Mucosa of stomach (tissue), 1 donor: Measurements from ENCODE around the gene PALD1.

Experiments
- H3K27me3 ChIP-seq: one replicate; pipeline ENCODE4 v1.7.0; 2013; ENCODE audit warnings: mild to moderate bottlenecking, low read length; ENCODE audit not compliant: control insufficient read depth, insufficient read depth
- H3K36me3 ChIP-seq: one replicate; pipeline ENCODE4 v1.7.0; 2013; ENCODE audit warnings: low read length; ENCODE audit not compliant: control insufficient read depth, insufficient read depth
- H3K4me1 ChIP-seq: one replicate; pipeline ENCODE4 v1.7.0; 2013; ENCODE audit warnings: mild to moderate bottlenecking, low read length; ENCODE audit not compliant: control insufficient read depth, insufficient read depth
- H3K4me3 ChIP-seq: one replicate; pipeline ENCODE4 v1.7.0; 2013; ENCODE audit warnings: low read length
- H3K9ac ChIP-seq: one replicate; pipeline ENCODE4 v1.7.0; 2013; ENCODE audit warnings: mild to moderate bottlenecking, low read length, moderate library complexity
- H3K9me3 ChIP-seq: one replicate; pipeline ENCODE4 v1.7.0; 2013; ENCODE audit warnings: mild to moderate bottlenecking, low read length, moderate library complexity; ENCODE audit not compliant: control insufficient read depth
- donor health status: Pancreatic carcinoma.

PALD1 gene

GRCh38 chr10:70615784-70616522, 137.4 kb downstream of the PALD1 start:
- no peak overlapping the region for H3K9ac ChIP-seq
- H3K27me3 ChIP-seq = no peaks in the 10 kb centered on the region
- H3K36me3 ChIP-seq = no peaks in the 10 kb centered on the region
- H3K9me3 ChIP-seq = no peaks in the 10 kb centered on the region
- no peak overlapping the region for H3K4me3 ChIP-seq
- no peaks in the 10 kb centered on the region for H3K4me1 ChIP-seq

GRCh38 chr10:70616761-70617160, 138.2 kb downstream of the PALD1 start:
- H3K9me3 ChIP-seq = no peaks in the 10 kb centered on the region
- H3K4me3 ChIP-seq = no peak overlapping the region
- H3K36me3 ChIP-seq = no peaks in the 10 kb centered on the region
- no peaks in the 10 kb centered on the region for H3K4me1 ChIP-seq
- no peaks in the 10 kb centered on the region for H3K27me3 ChIP-seq
- H3K9ac ChIP-seq = no peak overlapping the region
